Placental epithelial cell (primary cell): ENCODE results near the gene ACADL. TPM values are rescaled to one million over a fixed set of nuclear protein-coding genes. Genes with fewer than 3 reads are reported as not detected.

Experiments
- small RNA-seq: library from RNA; depleted of rRNA; stranded (forward); fragments of <200 nt; gene quantifications from one replicate; pipeline ENCODE3, GENCODE V24; 2012
- total RNA-seq: library from RNA; depleted of rRNA; stranded (reverse); fragments of >200 nt; gene quantifications from 2 replicates; pipeline ENCODE4 v1.2.3, GENCODE V29; 2012

Gene ACADL
- 0.22 and 0.79 TPM in 2 replicates for total RNA-seq

DNA sequence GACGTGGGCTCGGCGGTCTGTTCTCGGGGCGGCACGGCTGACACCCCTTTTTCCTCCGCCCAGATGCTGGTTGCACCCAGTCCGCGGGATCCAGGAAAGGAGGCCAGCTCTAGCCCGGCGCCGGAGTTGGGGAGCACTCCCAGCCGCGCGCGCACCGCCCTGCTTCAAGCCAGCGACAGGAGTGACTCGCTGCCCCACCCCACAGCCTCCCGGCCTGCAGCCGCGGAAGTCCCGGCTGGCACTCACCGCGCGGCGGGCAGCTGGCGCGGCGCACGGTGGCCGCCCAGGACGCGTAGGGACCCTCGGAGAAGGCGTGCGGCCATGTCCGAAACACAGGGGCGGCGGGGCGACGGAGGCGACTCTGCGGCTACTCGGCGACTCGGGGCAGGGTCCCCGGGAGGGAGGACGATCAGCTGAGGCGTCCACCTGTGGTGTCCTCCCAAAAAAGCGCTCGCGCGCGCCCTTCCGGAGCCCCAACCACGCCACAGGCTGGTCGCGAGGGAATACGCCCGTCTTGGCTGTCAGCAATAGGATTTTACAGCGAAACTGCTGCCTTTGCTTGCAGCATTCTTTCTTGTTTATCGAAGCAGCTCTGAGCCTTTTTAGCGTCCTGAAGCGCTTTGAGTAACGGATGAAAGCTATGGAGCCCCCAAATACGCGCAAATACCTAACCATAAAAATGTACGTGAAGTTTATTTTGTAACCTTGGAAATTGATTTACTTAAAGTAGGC is at the start of gene ACADL:
Gene ACADL (minus strand): TSS at position 507 of the 732 bp plus-strand sequence. CDS start 184 bp downstream, at position 323.

DNA sequence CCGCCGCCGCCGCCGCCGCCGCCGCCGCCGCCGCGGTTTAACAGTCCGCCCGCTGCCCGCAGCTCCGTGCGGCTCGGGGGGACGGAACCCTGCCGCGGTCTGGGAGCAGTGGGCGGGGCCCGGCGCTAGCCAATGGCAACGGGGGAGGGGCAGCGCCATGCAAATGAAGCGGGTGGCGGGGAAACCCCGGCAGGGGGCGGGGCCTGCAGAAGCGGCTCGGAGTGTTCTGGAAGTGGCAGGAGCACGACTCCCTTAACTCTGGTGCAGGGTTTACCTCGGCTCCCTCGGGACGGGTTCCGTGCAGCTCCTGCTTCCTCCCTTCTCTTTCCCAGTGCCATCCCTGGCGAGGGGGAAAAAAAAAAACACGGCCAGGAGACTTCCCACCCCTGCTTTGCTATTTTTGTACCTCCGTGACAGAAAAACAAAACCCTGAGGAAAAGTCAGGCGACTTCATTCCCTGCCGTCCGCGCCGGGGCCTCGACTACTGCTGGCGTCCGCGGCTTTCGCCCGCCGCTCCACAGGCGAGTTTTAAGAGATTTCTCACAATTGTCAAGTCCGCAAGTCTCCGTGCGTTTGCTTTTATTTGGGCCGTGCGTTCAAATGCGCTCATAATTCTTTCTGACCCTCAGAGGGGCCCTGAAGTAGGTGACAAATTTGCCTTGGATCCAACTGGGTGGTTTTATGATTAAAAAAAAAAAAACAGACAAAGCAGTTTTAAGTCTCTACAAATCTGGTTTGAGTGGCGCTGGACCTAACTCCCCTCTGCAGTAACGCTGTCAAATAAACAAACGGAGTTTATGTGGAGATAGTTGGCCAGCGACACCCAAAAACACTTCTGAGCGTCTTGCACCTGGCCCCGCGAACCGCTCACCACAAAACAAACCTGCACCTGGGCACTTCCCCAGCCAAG is 53.7 kb downstream of the ACADL start, which contains the start of gene KANSL1L:
Gene KANSL1L (minus strand): TSS at position 101 of the 910 bp plus-strand sequence. CDS start 16,827 bp downstream, outside the sequence.

Small RNA genes within 50 kb of the gene (small RNA-seq; reads per million reads assigned to genes)
- not detected for gene RF00019

Other genes with a start within 250 kb of the ACADL start
- 27.9 and 81.0 TPM in 2 replicates for gene RPE, start 222.8 kb downstream of the ACADL start, total RNA-seq
- gene KANSL1L, start 54.0 kb downstream of the ACADL start, total RNA-seq, result 14.4 and 28.3 TPM in 2 replicates
- gene MYL1, start 89.7 kb upstream of the ACADL start, total RNA-seq, result not detected in 2 replicates